ENCODE results near the gene CPA1.

GRCh38 chr7:130387628-130388403 lies 7.5 kb downstream of the CPA1 start:
- TF ChIP-seq EZH2 (IDR thresholded peaks at IDR 0.05; ENCODE audit: borderline replicate concordance, control insufficient read depth, low read depth, low read length) (no peak), EP300 (IDR thresholded peaks at IDR 0.05; ENCODE audit: borderline replicate concordance in 1 of 2, control insufficient read depth in 1 of 2, low read depth in 2 of 2, low read length in 2 of 2) (no peak), SIX5 (IDR thresholded peaks at IDR 0.05; ENCODE audit: low read depth, low read length, severe bottlenecking) (no peak), BCL3 (IDR thresholded peaks at IDR 0.05; ENCODE audit: borderline replicate concordance, insufficient read depth, low read depth, low read length, poor library complexity, severe bottlenecking) (no peak), JUND (IDR thresholded peaks at IDR 0.05; ENCODE audit: low read depth, low read length) (no peak), CTCF (IDR thresholded peaks at IDR 0.05 in 2 of 3, conservative IDR thresholded peaks at IDR 0.05 in 1 of 3; ENCODE audit: control insufficient read depth in 2 of 3, extremely low read depth in 1 of 3, insufficient read depth in 1 of 3, low read depth in 3 of 3, low read length in 3 of 3) (no peak), MTA3 (IDR thresholded peaks at IDR 0.05; ENCODE audit: borderline replicate concordance, low read length) (no peak)
